Thyroid gland (tissue), 4 donors: ENCODE data around the gene GRB10.

ENCODE experiments used
- POLR2A ChIP-seq, 2 donors: fragments of 450-650 bp; IDR thresholded peaks; one replicate each; pipeline ENCODE4 v1.6.1; 2017; ENCODE audit warnings: antibody characterized with exemption in 2 of 2, mild to moderate bottlenecking in 2 of 2, moderate library complexity in 1 of 2
- TF ChIP-seq, protein P1 (sequence below), 6 experiments: fragments of 200-600 bp in 3 of 6; fragments of 450-650 bp in 3 of 6; sonication (generic) in 3 of 6; IDR thresholded peaks; one replicate each; pipeline ENCODE4 v1.5.1; 2016 to 2019; ENCODE audit warnings: antibody characterized with exemption in 6 of 6, mild to moderate bottlenecking in 2 of 6, inconsistent platforms in 1 of 6, moderate library complexity in 1 of 6

DNA sequence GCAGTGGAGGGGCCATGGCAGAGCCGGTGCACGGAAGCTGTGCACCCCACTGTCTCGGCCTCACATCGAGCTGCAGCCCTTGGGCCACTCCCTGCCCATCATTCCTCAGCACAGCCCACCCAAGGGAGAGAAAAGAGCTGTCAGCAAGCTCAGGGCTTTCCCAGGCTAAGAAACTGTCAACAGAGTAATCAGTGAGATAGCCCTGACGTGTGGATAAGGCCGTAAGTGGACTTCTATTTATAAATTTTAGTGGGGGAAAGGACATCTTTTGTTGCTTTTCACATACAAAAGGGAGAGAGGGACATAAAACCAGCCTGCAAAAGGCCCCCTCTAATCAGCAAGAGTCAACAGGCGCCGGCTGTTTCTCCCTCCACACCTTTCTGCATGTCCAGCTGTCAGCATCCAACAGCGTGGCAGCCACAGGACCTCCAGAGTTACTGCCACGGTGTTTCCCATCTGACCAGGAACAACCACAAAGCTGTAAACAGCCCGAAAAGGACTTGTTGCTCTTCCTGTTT, 160.7 kb downstream of the GRB10 start:
- TF ChIP-seq, protein P1, sequence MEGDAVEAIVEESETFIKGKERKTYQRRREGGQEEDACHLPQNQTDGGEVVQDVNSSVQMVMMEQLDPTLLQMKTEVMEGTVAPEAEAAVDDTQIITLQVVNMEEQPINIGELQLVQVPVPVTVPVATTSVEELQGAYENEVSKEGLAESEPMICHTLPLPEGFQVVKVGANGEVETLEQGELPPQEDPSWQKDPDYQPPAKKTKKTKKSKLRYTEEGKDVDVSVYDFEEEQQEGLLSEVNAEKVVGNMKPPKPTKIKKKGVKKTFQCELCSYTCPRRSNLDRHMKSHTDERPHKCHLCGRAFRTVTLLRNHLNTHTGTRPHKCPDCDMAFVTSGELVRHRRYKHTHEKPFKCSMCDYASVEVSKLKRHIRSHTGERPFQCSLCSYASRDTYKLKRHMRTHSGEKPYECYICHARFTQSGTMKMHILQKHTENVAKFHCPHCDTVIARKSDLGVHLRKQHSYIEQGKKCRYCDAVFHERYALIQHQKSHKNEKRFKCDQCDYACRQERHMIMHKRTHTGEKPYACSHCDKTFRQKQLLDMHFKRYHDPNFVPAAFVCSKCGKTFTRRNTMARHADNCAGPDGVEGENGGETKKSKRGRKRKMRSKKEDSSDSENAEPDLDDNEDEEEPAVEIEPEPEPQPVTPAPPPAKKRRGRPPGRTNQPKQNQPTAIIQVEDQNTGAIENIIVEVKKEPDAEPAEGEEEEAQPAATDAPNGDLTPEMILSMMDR (IDR thresholded peaks at IDR 0.05), result no peak
- no peak for TF ChIP-seq POLR2A (IDR thresholded peaks at IDR 0.05)
